Activated T-cell treated with anti-CD3 and anti-CD28 coated beads for 24 hours (primary cell): Measurements from ENCODE around the gene SFXN5.

Source experiments
- DNase-seq: peaks from one replicate; pipeline ENCODE4 v3.0.0-alpha.2; 2020; ENCODE audit warnings: low read depth

Gene SFXN5

GRCh38 chr2:72973566-72974435 is 97.7 kb downstream of the SFXN5 start:
- DNase-seq, result peak; percentile 17

- no peak for DNase-seq
Observed at GRCh38 chr2:72973137-72973535, 98.4 kb downstream of the SFXN5 start.

GRCh38 chr2:72972352-72973136 is 99.0 kb downstream of the SFXN5 start:
- no peak for DNase-seq

GRCh38 chr2:72971036-72971435 is 100.5 kb downstream of the SFXN5 start:
- DNase-seq, result no peak

- DNase-seq, result no peak
Observed at GRCh38 chr2:72969706-72970105, 101.8 kb downstream of the SFXN5 start.

- DNase-seq, result no peak
Observed at GRCh38 chr2:72968286-72968685, 103.2 kb downstream of the SFXN5 start.

- DNase-seq, result no peak
Observed at GRCh38 chr2:72965770-72966450, 105.6 kb downstream of the SFXN5 start.

GRCh38 chr2:72965016-72965415 is 106.5 kb downstream of the SFXN5 start:
- no peak for DNase-seq

- no peak for DNase-seq
Observed at GRCh38 chr2:72964146-72964525, 107.4 kb downstream of the SFXN5 start.

- no peak for DNase-seq
Observed at GRCh38 chr2:72963423-72964145, 107.9 kb downstream of the SFXN5 start.

GRCh38 chr2:72962911-72963310 is 108.6 kb downstream of the SFXN5 start:
- DNase-seq, result no peak

- DNase-seq, result no peak
Observed at GRCh38 chr2:72961853-72962468, 109.6 kb downstream of the SFXN5 start.

GRCh38 chr2:72961036-72961720 is 110.3 kb downstream of the SFXN5 start:
- DNase-seq, result no peak

GRCh38 chr2:72959995-72960981 is 111.2 kb downstream of the SFXN5 start:
- no peak for DNase-seq

GRCh38 chr2:72959554-72959953 is 112.0 kb downstream of the SFXN5 start:
- DNase-seq, result no peak

- DNase-seq, result no peak
Observed at GRCh38 chr2:72958542-72959385, 112.7 kb downstream of the SFXN5 start.

- DNase-seq, result no peak
Observed at GRCh38 chr2:72956936-72957335, 114.6 kb downstream of the SFXN5 start.

- DNase-seq, result no peak
Observed at GRCh38 chr2:72956050-72956395, 115.5 kb downstream of the SFXN5 start.
